H9 (cell line): ENCODE measurements around the gene GRIP1. TPM values are rescaled to one million over a fixed set of nuclear protein-coding genes. Genes with fewer than 3 reads are reported as not detected.

Source experiments
- DNase-seq: peaks from one replicate; pipeline ENCODE4 v3.0.0-alpha.2; 2017
- H2AFZ ChIP-seq: one replicate; pipeline ENCODE4 v1.6.1; 2013; ENCODE audit warnings: mild to moderate bottlenecking, low read length, control low read depth, moderate library complexity
- H2AK5ac ChIP-seq: 2 replicates; pipeline ENCODE4 v1.6.1; 2013; ENCODE audit warnings: low read length, control low read depth, mixed read lengths; ENCODE audit not compliant: insufficient read length
- H2BK120ac ChIP-seq: one replicate; pipeline ENCODE4 v1.6.1; 2013; ENCODE audit warnings: low read depth, mild to moderate bottlenecking, low read length, control low read depth, inconsistent platforms; ENCODE audit not compliant: poor library complexity, severe bottlenecking
- H2BK12ac ChIP-seq: 2 replicates; pipeline ENCODE4 v1.6.1; 2013; ENCODE audit warnings: low read length, control low read depth, mixed read lengths, low read depth; ENCODE audit not compliant: insufficient read length
- H2BK15ac ChIP-seq: 2 replicates; pipeline ENCODE4 v1.6.1; 2013; ENCODE audit warnings: low read depth, low read length, control low read depth
- H2BK20ac ChIP-seq: one replicate; pipeline ENCODE4 v1.6.1; 2013; ENCODE audit warnings: low read depth, mild to moderate bottlenecking, low read length, control low read depth, inconsistent platforms; ENCODE audit not compliant: poor library complexity, severe bottlenecking
- H2BK5ac ChIP-seq: 2 replicates; pipeline ENCODE4 v1.6.1; 2013; ENCODE audit warnings: low read length, control low read depth, mixed read lengths; ENCODE audit not compliant: insufficient read length
- H3K14ac ChIP-seq: 2 replicates; pipeline ENCODE4 v1.6.1; 2013; ENCODE audit warnings: low read length, control low read depth; ENCODE audit not compliant: insufficient read depth
- H3K18ac ChIP-seq: 2 replicates; pipeline ENCODE4 v1.6.1; 2013; ENCODE audit warnings: low read depth, mild to moderate bottlenecking, mixed read lengths, low read length, control low read depth; ENCODE audit not compliant: insufficient read length
- H3K23ac ChIP-seq: 2 replicates; pipeline ENCODE4 v1.6.1; 2013; ENCODE audit warnings: low read length, control low read depth, mixed read lengths, low read depth; ENCODE audit not compliant: insufficient read length
- H3K23me2 ChIP-seq: 2 replicates; pipeline ENCODE4 v1.6.1; 2013; ENCODE audit warnings: low read depth, mild to moderate bottlenecking, mixed read lengths, low read length, control low read depth; ENCODE audit not compliant: insufficient read length, poor library complexity, severe bottlenecking
- H3K27ac ChIP-seq: 2 replicates; pipeline ENCODE4 v1.5.1; 2013; ENCODE audit warnings: low read length, control low read depth, mixed read lengths, low read depth; ENCODE audit not compliant: insufficient read length
- H3K27me3 ChIP-seq: 2 replicates; pipeline ENCODE4 v1.6.1; 2013; ENCODE audit warnings: low read length, control low read depth, inconsistent platforms; ENCODE audit not compliant: insufficient read depth
- H3K4ac ChIP-seq: 2 replicates; pipeline ENCODE4 v1.6.1; 2013; ENCODE audit warnings: low read depth, mild to moderate bottlenecking, control low read depth, inconsistent platforms, low read length, moderate library complexity
- H3K4me1 ChIP-seq: 2 replicates; pipeline ENCODE4 v1.6.1; 2013; ENCODE audit warnings: low read length, control low read depth, inconsistent platforms; ENCODE audit not compliant: insufficient read depth
- H3K4me2 ChIP-seq: 2 replicates; pipeline ENCODE4 v1.6.1; 2013; ENCODE audit warnings: low read length, control low read depth, mixed read lengths; ENCODE audit not compliant: insufficient read length, insufficient read depth
- H3K56ac ChIP-seq: 2 replicates; pipeline ENCODE4 v1.6.1; 2013; ENCODE audit warnings: low read depth, mild to moderate bottlenecking, mixed read lengths, low read length, control low read depth; ENCODE audit not compliant: insufficient read length
- H3K79me1 ChIP-seq: 2 replicates; pipeline ENCODE4 v1.6.1; 2013; ENCODE audit warnings: low read depth, mild to moderate bottlenecking, moderate library complexity, low read length, control low read depth, inconsistent platforms; ENCODE audit not compliant: insufficient read depth, poor library complexity, severe bottlenecking
- H3K79me2 ChIP-seq: 2 replicates; pipeline ENCODE4 v1.6.1; 2013; ENCODE audit warnings: low read length, control low read depth, inconsistent platforms; ENCODE audit not compliant: insufficient read depth
- H3K9ac ChIP-seq: 2 replicates; pipeline ENCODE4 v1.6.1; 2013; ENCODE audit warnings: low read length, control low read depth, mixed read lengths; ENCODE audit not compliant: insufficient read length; ENCODE audit errors: extremely low read depth
- H3K9me3 ChIP-seq: one replicate; pipeline ENCODE4 v1.6.1; 2013; ENCODE audit warnings: low read depth, low read length, inconsistent platforms; ENCODE audit not compliant: control insufficient read depth
- H3T11ph ChIP-seq: one replicate; pipeline ENCODE4 v1.6.1; 2013; ENCODE audit warnings: mild to moderate bottlenecking, low read length, control low read depth, inconsistent platforms
- H4K20me1 ChIP-seq: one replicate; pipeline ENCODE4 v1.6.1; 2013; ENCODE audit not compliant: control insufficient read depth, insufficient read length, insufficient read depth
- H4K5ac ChIP-seq: 2 replicates; pipeline ENCODE4 v1.6.1; 2013; ENCODE audit warnings: low read depth, mild to moderate bottlenecking, mixed read lengths, low read length, control low read depth; ENCODE audit not compliant: insufficient read length
- H4K8ac ChIP-seq: replicated peaks from 2 replicates; pipeline ENCODE4 v1.6.1; 2013; ENCODE audit warnings: low read length, control low read depth, mixed read lengths, low read depth; ENCODE audit not compliant: insufficient read length
- H4K91ac ChIP-seq: 2 replicates; pipeline ENCODE4 v1.6.1; 2013; ENCODE audit warnings: low read depth, mild to moderate bottlenecking, moderate library complexity, mixed read lengths, low read length, control low read depth; ENCODE audit not compliant: insufficient read length
- H3K27ac Mint-ChIP-seq, 3 experiments: 2 replicates in 2 of 3; 3 replicates in 1 of 3; pipeline ENCODE4 v1.8.0; 2020 to 2021; ENCODE audit warnings: mixed read lengths in 3 of 3, mild to moderate bottlenecking in 1 of 3, moderate library complexity in 1 of 3
- H3K27me3 Mint-ChIP-seq: 2 replicates; pipeline ENCODE4 v1.8.0; 2021; ENCODE audit warnings: low read depth, mild to moderate bottlenecking, moderate library complexity, mixed read lengths
- H3K36me3 Mint-ChIP-seq, 3 experiments: 2 replicates in 2 of 3; 3 replicates in 1 of 3; pipeline ENCODE4 v1.8.0; 2020 to 2021; ENCODE audit warnings: low read depth in 3 of 3, mixed read lengths in 3 of 3; ENCODE audit not compliant: insufficient read depth in 1 of 3
- H3K4me1 Mint-ChIP-seq, 2 experiments: 2 replicates each; pipeline ENCODE4 v1.8.0; 2020; ENCODE audit warnings: mixed read lengths in 2 of 2
- H3K4me3 Mint-ChIP-seq, 2 experiments: 2 replicates in 1 of 2; 3 replicates in 1 of 2; pipeline ENCODE4 v1.8.0; 2020 to 2021; ENCODE audit warnings: mild to moderate bottlenecking in 2 of 2, mixed read lengths in 2 of 2, moderate library complexity in 1 of 2
- H3K9me3 Mint-ChIP-seq, 2 experiments: 2 replicates in 1 of 2; 3 replicates in 1 of 2; pipeline ENCODE4 v1.8.0; 2020; ENCODE audit warnings: mild to moderate bottlenecking in 2 of 2, mixed read lengths in 2 of 2, moderate library complexity in 1 of 2
- WGBS: extraction: QIAGEN DNeasy Blood & Tissue Kit; methylation state at CpG from one replicate; pipeline ENCODE4 v1.1.7; 2013; ENCODE audit warnings: missing lambda C conversion rate, low lambda C conversion rate, mixed read lengths; ENCODE audit not compliant: insufficient read length; ENCODE audit errors: extremely low coverage; 5-methylcytosine and 5-hydroxymethylcytosine counted together
- total RNA-seq: library from RNA; stranded (reverse); gene quantifications from 2 replicates; pipeline ENCODE4 v1.2.1, GENCODE V29; 2021
- TF ChIP-seq, protein P1 (sequence below): fragments of 200-600 bp; sonication (generic); conservative IDR thresholded peaks from 3 replicates; pipeline ENCODE4 v1.8.0; 2021; ENCODE audit warnings: antibody characterized with exemption, mild to moderate bottlenecking

GRIP1 gene
- total RNA-seq, 1 experiment from 2014 or later, result 19.5 TPM

DNA sequence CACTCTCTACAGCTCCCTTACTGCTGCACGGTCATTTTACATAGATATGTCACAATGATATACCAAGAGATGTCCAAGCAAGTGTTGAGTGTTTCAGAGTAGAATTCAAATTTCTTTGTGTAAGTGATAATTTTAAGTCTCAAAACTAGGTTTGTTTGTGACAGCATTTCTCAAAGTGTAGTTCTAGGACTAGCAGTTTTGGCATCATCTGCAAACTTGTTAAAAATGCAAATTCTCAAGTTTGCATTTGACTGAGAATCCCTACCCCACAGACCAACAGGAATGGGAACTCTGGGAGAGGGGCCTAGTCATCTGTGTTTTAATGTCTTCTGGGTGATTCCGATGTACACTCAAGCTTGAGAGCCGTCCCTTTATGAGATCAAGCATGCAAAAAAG lies 279.0 kb downstream of the GRIP1 start:
- H3K36me3 Mint-ChIP-seq, result no peaks in the 10 kb centered on the region; a peak in 2 of 7 replicates

More for the DNA sequence above, 279.0 kb downstream of the GRIP1 start:
- no peaks in the 10 kb centered on the region for H3K9me3 ChIP-seq
- H2BK12ac ChIP-seq, result no peak overlapping the region
- H2BK5ac ChIP-seq, result no peak overlapping the region
- no peak overlapping the region for H2AFZ ChIP-seq
- no peaks in the 10 kb centered on the region for H3K23me2 ChIP-seq
- TF ChIP-seq, protein P1, sequence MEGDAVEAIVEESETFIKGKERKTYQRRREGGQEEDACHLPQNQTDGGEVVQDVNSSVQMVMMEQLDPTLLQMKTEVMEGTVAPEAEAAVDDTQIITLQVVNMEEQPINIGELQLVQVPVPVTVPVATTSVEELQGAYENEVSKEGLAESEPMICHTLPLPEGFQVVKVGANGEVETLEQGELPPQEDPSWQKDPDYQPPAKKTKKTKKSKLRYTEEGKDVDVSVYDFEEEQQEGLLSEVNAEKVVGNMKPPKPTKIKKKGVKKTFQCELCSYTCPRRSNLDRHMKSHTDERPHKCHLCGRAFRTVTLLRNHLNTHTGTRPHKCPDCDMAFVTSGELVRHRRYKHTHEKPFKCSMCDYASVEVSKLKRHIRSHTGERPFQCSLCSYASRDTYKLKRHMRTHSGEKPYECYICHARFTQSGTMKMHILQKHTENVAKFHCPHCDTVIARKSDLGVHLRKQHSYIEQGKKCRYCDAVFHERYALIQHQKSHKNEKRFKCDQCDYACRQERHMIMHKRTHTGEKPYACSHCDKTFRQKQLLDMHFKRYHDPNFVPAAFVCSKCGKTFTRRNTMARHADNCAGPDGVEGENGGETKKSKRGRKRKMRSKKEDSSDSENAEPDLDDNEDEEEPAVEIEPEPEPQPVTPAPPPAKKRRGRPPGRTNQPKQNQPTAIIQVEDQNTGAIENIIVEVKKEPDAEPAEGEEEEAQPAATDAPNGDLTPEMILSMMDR, result no peak
- no peak overlapping the region for H4K8ac ChIP-seq
- no peak overlapping the region for H2BK20ac ChIP-seq
- H2BK15ac ChIP-seq, result no peak overlapping the region
- H3K27me3 Mint-ChIP-seq, result no peaks in the 10 kb centered on the region; the same call in 1 of the 2 replicates
- peaks cover 11% of the 10 kb centered on the region; the same call in 1 of the 2 replicates for H3K4me1 ChIP-seq
- H3K27ac ChIP-seq, result no peak overlapping the region
- H2AK5ac ChIP-seq, result no peak overlapping the region
- H3K4ac ChIP-seq, result no peak overlapping the region
- H3K9me3 Mint-ChIP-seq, result no peaks in the 10 kb centered on the region
- no peak overlapping the region for H3K9ac ChIP-seq
- DNase-seq, result no peak
- H3K4me2 ChIP-seq, result no peak overlapping the region
- WGBS, result no CpG with 5 or more reads among the region's 3 CpGs
- H3T11ph ChIP-seq, result no peak overlapping the region
- no peak overlapping the region for H3K56ac ChIP-seq
- H3K18ac ChIP-seq, result no peak overlapping the region
- H3K23ac ChIP-seq, result no peak overlapping the region
- no peak overlapping the region for H4K5ac ChIP-seq
- no peak overlapping the region for H3K4me3 Mint-ChIP-seq
- no peak overlapping the region for H3K14ac ChIP-seq
- H3K79me1 ChIP-seq, result no peaks in the 10 kb centered on the region
- H3K27ac Mint-ChIP-seq, result no peak overlapping the region; a peak in 1 of 7 replicates
- H4K91ac ChIP-seq, result no peak overlapping the region
- H2BK120ac ChIP-seq, result no peak overlapping the region
- H3K27me3 ChIP-seq, result no peaks in the 10 kb centered on the region
- H3K4me1 Mint-ChIP-seq, result peaks cover 18 to 21% of the 10 kb centered on the region in 2 experiments
- no peaks in the 10 kb centered on the region for H3K79me2 ChIP-seq
- H4K20me1 ChIP-seq, result no peaks in the 10 kb centered on the region
